H1 (cell line): Measurements from ENCODE around the gene PDE6D. TPM values are rescaled to one million over a fixed set of nuclear protein-coding genes. Genes with fewer than 3 reads are reported as not detected.

ENCODE experiments used
- CBX5 ChIP-seq: fragments of 300-800, 300-1000 bp; sonication (generic); IDR thresholded peaks from 2 replicates; pipeline ENCODE4 v1.7.1; 2016; ENCODE audit warnings: antibody characterized with exemption, low read length, low read depth
- CHD7 ChIP-seq: fragments of 300-600 bp; sonication (generic); IDR thresholded peaks from 2 replicates; pipeline ENCODE4 v1.7.1; 2012; ENCODE audit warnings: low read length, moderate library complexity, mild to moderate bottlenecking, inconsistent platforms; ENCODE audit not compliant: insufficient replicate concordance
- CTCF ChIP-seq, 3 experiments: IDR thresholded peaks; 1 replicate in 2 of 3; 2 replicates in 1 of 3; pipeline versions ENCODE4 v1.5.1 to v1.6.1; 2011; ENCODE audit warnings: low read length in 3 of 3, mild to moderate bottlenecking in 3 of 3, inconsistent platforms in 2 of 3, low read depth in 1 of 3, moderate library complexity in 1 of 3; ENCODE audit not compliant: insufficient read depth in 1 of 3; ENCODE audit errors: control extremely low read depth in 1 of 3
- RAD21 ChIP-seq, 2 experiments: IDR thresholded peaks in 1 of 2; conservative IDR thresholded peaks in 1 of 2; 2 replicates each; pipeline ENCODE4 v1.6.1; 2011; ENCODE audit warnings: low read depth in 2 of 2, low read length in 2 of 2, improper control_type of control experiment in 1 of 2, inconsistent platforms in 1 of 2, mild to moderate bottlenecking in 1 of 2, moderate library complexity in 1 of 2
- SIRT6 ChIP-seq: IDR thresholded peaks from one replicate; pipeline ENCODE4 v1.7.1; 2012; ENCODE audit warnings: low read length, inconsistent platforms
- SP2 ChIP-seq: IDR thresholded peaks from 2 replicates; pipeline ENCODE4 v1.6.1; 2012; ENCODE audit warnings: mild to moderate bottlenecking, low read length, inconsistent platforms
- TCF12 ChIP-seq: IDR thresholded peaks from 2 replicates; pipeline ENCODE4 v1.6.1; 2011; ENCODE audit warnings: low read depth, mild to moderate bottlenecking, low read length
- polyA plus RNA-seq, 7 experiments: library from polyadenylated mRNA; depleted of rRNA in 3 of 7; stranded (reverse) in 5 of 7; unstranded in 2 of 7; fragments of >200 nt in 5 of 7; fragments of 200-250 nt in 2 of 7; gene quantifications; 1 replicate in 5 of 7; 2 replicates in 1 of 7; 4 replicates in 1 of 7; pipeline versions ENCODE4 v1.2.1 to v1.2.3, GENCODE V29; 2011 to 2013; ENCODE audit warnings: missing spikeins in 2 of 7, mixed read lengths in 2 of 7
- total RNA-seq: library from RNA; stranded (reverse); fragmentation: NEBNext Ultra II Directional; extraction: Animal tissue kit (Norgen Biotek cat#: 25700); gene quantifications from 2 replicates; pipeline ENCODE4 v1.2.1, GENCODE V29; 2021

The PDE6D gene
- total and polyA plus RNA-seq, 2 of the 8 experiments (the other 6 are each of a cell fraction or from before 2014, with no cell fraction given): 33.7 to 63.9 TPM

- no peak for TF ChIP-seq CHD7
- TF ChIP-seq TCF12: peak; percentile 77; the same call in 1 of the 2 replicates
- TF ChIP-seq RAD21 (IDR thresholded peaks at IDR 0.05 in 1 of 2, conservative IDR thresholded peaks at IDR 0.05 in 1 of 2; ENCODE audit: low read depth in 2 of 2, low read length in 2 of 2): peak; percentile 49 to 60
- TF ChIP-seq CBX5: no peak
- TF ChIP-seq SP2: no peak
- TF ChIP-seq CTCF (IDR thresholded peaks at IDR 0.05; ENCODE audit: control extremely low read depth in 1 of 3, insufficient read depth in 1 of 3, low read depth in 1 of 3, low read length in 3 of 3): peak; percentile 69 to 88 (median 81)
- TF ChIP-seq SIRT6: no peak
These were observed 5.3 kb upstream of the PDE6D start, which contains the start of gene COPS7B (continued) for GRCh38 chr2:231786177-231786916.
